Activated CD4-positive, alpha-beta T cell treated with anti-CD3 and anti-CD28 coated beads, Interleukin-2, amount 50 U/mL, for 4 hours (primary cell): ENCODE results near the gene EFHC2.
A peak's percentile ranks its signal among the peaks of the same experiment; 100 is the strongest.

Experiments used
- DNase-seq, 2 experiments: peaks; one replicate each; pipeline ENCODE4 v3.0.0-alpha.2; 2020

EFHC2 gene

GRCh38 chrX:44343412-44344141 is at the start of gene EFHC2:
Gene EFHC2 (minus strand): TSS chrX:44343672. CDS start chrX:44343588, 84 bp downstream.
- peak; percentile 21 to 28 for DNase-seq

GRCh38 chrX:44392767-44393166 is 49.3 kb upstream of the EFHC2 start:
- no peak for DNase-seq

- DNase-seq: no peak
These were observed 41.3 kb upstream of the EFHC2 start for GRCh38 chrX:44384688-44385338.

GRCh38 chrX:44382871-44383270 is 39.4 kb upstream of the EFHC2 start:
- DNase-seq: no peak

GRCh38 chrX:44352758-44353157 is 9.3 kb upstream of the EFHC2 start:
- DNase-seq: no peak

- DNase-seq: no peak
These were observed 6.1 kb upstream of the EFHC2 start for GRCh38 chrX:44349561-44349960.

GRCh38 chrX:44344687-44345086 is 1.2 kb upstream of the EFHC2 start:
- no peak for DNase-seq

- DNase-seq: peak; percentile 30 to 34
These were observed 722 bp upstream of the EFHC2 start for GRCh38 chrX:44344194-44344593.

- DNase-seq: no peak
These were observed 606 bp downstream of the EFHC2 start for GRCh38 chrX:44342866-44343265.

- no peak for DNase-seq
These were observed 5.1 kb downstream of the EFHC2 start for GRCh38 chrX:44338361-44338760.

GRCh38 chrX:44332437-44332836 is 11.0 kb downstream of the EFHC2 start:
- no peak for DNase-seq

GRCh38 chrX:44330227-44330626 is 13.2 kb downstream of the EFHC2 start:
- DNase-seq: no peak

- DNase-seq: no peak
These were observed 23.9 kb downstream of the EFHC2 start for GRCh38 chrX:44319550-44319949.

- DNase-seq: no peak
These were observed 26.3 kb downstream of the EFHC2 start for GRCh38 chrX:44317181-44317580.

- no peak for DNase-seq
These were observed 28.7 kb downstream of the EFHC2 start for GRCh38 chrX:44314808-44315207.

GRCh38 chrX:44314259-44314734 is 29.2 kb downstream of the EFHC2 start:
- DNase-seq: no peak

- no peak for DNase-seq
These were observed 31.1 kb downstream of the EFHC2 start for GRCh38 chrX:44312421-44312820.

- DNase-seq: no peak
These were observed 33.2 kb downstream of the EFHC2 start for GRCh38 chrX:44310227-44310626.

- no peak for DNase-seq
These were observed 34.6 kb downstream of the EFHC2 start for GRCh38 chrX:44308869-44309268.

- no peak for DNase-seq
These were observed 37.1 kb downstream of the EFHC2 start for GRCh38 chrX:44306356-44306755.

GRCh38 chrX:44305921-44306320 is 37.6 kb downstream of the EFHC2 start:
- no peak for DNase-seq

GRCh38 chrX:44303119-44303518 is 40.4 kb downstream of the EFHC2 start:
- no peak for DNase-seq

GRCh38 chrX:44299177-44299576 is 44.3 kb downstream of the EFHC2 start:
- no peak for DNase-seq

GRCh38 chrX:44291468-44292092 is 51.9 kb downstream of the EFHC2 start:
- DNase-seq: no peak
